Kasumi-1 (cell line): ENCODE data around the gene ADAMTS6.
"Not testable (repeated sequence)": the region's sequence is repeated elsewhere in the genome, so short reads cannot be mapped to it uniquely, and the experiment has no call there.

ENCODE experiments used
- DNase-seq, 2 experiments: peaks; one replicate each; lab custom pipeline; 2025; lab: John Stamatoyannopoulos, UW

Gene ADAMTS6, protein sequence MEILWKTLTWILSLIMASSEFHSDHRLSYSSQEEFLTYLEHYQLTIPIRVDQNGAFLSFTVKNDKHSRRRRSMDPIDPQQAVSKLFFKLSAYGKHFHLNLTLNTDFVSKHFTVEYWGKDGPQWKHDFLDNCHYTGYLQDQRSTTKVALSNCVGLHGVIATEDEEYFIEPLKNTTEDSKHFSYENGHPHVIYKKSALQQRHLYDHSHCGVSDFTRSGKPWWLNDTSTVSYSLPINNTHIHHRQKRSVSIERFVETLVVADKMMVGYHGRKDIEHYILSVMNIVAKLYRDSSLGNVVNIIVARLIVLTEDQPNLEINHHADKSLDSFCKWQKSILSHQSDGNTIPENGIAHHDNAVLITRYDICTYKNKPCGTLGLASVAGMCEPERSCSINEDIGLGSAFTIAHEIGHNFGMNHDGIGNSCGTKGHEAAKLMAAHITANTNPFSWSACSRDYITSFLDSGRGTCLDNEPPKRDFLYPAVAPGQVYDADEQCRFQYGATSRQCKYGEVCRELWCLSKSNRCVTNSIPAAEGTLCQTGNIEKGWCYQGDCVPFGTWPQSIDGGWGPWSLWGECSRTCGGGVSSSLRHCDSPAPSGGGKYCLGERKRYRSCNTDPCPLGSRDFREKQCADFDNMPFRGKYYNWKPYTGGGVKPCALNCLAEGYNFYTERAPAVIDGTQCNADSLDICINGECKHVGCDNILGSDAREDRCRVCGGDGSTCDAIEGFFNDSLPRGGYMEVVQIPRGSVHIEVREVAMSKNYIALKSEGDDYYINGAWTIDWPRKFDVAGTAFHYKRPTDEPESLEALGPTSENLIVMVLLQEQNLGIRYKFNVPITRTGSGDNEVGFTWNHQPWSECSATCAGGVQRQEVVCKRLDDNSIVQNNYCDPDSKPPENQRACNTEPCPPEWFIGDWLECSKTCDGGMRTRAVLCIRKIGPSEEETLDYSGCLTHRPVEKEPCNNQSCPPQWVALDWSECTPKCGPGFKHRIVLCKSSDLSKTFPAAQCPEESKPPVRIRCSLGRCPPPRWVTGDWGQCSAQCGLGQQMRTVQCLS (N-terminal part only)

DNA sequence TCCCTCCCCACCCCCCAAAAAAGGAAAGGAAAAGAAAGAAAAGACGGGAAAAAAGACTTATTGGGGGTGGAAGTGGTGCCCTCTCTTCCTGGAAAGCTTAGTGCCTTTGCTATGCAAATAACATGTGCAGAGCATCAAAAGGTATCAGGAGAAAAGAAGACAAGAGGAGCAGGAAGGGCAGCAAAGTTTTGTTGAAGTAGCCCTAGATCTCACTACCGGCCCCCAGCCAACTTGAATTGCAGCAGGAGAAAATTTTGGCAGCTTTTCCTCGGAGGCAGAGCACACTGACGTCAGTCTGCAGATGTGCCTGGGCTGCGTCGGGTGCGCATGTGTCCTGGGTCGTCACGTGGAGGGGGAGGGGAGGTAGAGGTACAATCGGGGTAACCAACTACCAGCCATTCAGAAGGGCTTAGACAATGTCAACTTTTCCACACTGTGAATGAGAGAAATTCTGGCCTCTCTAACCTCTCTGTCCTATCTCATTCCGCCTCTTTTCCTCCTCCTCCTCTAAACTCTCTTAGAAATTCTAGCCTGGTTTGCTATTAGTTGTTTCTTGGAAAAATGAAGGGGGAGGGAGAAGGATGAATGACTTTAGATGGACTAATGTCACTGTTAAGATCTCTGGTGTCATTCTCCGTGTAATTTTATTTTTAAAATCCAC is at the start of gene ADAMTS6:
Gene ADAMTS6 (minus strand): TSS at position 286 of the 661 bp plus-strand sequence. CDS start 8,247 bp downstream, outside the sequence.
- peak; percentile 87 to 91 for DNase-seq

DNA sequence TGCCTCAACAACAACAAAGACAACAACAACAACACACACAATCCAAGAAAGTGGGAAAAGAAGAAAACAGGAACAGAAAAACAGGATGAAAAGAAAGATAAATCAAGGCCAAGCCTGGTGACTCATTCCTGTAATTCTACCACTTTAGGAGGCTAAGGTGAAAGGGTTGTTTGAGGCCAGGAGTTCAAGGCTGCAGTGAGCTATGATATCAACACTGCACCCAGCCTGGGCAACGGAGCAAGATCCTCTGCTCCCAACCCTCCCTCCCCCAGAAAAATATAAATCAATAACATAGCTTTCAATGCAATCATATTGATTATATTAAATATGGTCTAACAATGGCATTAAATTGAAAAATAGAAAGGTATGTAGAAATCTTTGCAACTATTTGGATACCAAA is 49.2 kb upstream of the ADAMTS6 start:
- no peak for DNase-seq

DNA sequence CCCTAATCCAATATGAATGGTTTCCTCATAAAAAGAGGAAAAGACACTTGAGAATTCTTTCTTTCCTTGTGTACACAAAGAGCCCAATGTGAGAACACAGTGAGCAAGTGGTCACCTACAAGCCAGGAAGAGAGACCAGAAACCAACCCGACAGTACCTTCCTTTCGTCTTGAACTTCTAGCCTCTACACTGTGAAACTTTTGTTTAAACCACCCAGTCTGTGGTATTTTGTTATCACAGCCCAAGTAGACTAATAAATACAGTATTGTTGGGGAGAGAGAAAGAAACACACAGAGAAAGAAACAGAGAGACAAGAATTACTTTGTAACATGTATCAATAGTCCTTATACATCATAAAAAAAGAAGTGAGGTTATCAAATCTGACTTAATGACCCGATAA is 44.0 kb upstream of the ADAMTS6 start:
- no peak for DNase-seq

DNA sequence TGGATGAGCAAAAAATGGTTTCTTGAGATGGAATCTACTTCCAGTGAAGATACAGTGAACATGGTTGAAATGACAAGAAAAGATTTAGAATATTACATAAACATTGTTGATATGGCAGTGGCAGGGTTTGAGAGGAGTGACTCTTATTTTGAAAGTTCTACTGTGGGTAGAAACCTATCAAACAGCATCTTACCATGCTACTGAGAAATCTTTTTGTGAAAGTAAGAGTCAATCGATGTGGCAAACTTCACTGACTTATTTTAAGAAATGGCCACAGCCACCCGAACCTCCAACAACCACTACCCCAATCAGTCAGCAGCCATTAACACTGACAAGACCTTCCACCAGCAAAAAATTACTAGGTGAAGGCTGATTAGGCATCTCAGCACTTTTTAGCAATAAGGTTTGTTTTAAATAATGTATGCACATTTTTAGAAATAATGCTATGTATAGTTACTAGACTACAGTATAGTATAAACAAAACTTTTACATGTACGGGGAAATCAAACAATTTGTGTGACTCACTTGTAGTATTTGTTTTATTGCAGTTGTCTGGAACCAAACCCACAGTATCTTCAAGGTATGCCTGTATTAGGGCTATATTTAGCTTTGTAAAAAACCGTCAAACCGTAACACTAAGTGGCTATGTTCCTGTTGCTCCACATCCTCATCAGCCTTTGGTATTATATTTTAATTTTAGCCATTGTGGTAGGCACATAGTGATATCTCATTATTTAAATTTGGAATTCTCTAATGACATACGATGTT is 30.6 kb upstream of the ADAMTS6 start:
- DNase-seq: no peak

DNA sequence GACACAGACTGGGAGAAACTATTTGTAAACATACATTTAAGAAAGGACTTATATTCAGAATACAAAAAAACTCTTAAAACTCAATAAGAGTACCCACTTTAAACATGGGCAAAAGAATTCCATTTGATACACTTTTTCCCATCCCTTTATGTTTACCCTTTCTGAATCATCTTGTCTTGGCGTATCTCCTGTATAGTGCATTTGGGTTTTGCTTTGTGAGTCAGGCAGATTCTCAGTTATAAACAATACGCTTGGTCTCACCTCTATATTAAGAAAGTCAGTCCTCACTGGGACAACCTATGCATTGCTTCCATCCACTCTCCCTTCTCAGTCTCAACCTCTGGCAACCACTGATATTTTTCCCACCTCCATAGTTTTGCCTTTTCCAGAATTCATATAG is 27.3 kb upstream of the ADAMTS6 start:
- no peak for DNase-seq

DNA sequence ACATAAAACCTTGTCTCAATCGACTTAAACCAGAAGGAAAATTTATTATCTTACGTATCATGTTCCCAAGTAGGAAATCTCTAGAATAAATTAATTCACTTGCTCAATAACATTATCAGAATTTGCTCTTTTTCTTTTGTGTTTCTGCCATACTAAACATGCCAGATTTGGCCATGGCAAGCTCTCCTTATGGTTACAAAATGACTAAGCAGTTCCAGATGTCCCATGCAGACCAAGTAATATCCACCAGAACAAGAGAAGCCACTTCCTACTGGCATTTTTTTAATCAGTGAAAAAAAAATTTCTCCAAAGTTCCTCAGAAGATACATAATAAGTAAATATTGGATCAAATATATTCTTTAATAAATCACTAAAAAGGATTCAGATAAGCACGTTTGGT is 25.2 kb upstream of the ADAMTS6 start:
- DNase-seq: no peak

DNA sequence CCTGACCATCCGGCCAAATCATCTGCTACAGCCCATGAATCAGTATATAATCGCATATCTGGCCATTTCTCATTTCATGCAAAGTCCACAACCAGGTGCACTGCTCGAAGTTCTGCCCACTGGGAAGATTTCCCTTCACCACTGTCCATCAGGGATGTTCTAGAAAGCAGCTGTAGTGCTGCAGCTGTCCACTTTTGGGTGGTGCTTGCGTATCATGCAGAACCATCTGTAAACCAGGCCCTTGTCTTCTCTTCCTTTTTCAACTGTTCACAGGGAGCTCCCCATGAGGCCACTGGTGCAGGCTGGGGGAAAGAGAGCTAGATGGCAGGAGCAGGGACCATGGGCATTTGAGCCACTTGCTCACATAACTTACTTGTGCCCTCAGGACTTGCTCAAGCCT is 7.4 kb upstream of the ADAMTS6 start:
- DNase-seq: no peak

DNA sequence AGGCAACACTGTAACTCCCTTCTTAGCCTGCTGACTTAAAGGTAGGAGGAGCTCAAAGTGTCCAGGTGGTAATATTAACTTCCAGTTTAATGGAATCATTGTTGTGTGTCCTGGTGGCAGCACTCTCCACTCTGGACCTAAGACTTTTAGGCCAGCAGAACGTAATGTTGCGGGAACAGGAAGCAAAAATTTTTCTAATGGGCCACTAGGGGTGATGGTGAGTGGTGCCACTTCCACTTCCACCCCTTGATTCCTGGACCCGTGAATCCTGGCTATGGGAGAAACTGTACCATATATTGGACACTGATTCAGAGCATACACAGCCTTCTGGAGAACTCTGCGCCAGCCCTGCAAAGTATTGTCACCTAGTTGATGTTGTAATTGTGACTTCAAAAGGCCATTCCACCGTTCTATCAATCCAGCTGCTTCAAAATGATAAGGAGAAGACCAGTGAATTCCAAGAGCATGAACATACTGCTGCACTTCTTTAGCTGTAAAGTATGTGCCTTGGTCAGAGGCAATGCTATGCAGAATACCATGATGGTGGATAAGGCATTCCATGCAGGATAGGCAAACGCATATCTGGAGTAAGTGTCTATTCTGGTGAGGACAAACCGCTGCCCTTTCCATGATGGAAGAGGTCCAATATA is 6.4 kb upstream of the ADAMTS6 start:
- not testable (repeated sequence) for DNase-seq

DNA sequence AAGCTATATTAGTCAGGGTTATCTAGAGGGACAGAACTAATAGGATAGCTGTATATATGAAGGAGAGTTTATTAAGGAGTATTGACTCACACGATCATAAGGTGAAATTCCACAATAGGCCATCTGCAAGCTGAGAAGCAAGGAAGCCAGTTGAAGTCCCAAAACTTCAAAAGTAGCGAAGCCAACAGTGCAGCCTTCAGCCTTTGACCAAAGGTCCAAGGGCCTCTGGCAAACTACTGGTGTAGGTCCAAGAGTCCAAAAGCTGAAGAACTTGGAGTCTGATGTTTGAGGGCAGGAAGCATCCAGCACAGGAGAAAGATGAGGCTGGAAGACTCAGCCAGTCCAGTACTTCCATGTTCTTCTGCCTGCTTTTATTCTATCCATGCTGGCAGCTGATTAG is 5.1 kb upstream of the ADAMTS6 start:
- not testable (repeated sequence) for DNase-seq

DNA sequence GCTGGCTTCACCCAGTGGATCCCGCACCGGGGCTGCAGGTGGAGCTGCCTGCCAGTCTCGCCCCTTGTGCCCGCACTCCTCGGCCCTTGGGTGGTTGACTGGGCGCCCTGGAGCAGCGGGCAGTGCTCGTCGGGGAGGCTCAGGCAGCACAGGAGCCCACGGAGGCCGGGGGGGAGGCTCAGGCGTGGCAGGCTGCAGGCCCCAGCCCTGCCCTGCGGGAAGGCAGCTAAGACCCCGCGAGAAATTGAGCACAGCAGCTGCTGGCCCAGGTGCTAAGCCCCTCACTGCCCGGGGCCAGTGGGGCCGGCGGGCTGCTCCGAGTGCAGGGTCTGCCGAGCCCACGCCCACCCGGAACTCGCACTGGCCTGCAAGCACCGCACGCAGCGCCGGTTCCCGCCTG is 3.7 kb upstream of the ADAMTS6 start:
- no peak for DNase-seq

DNA sequence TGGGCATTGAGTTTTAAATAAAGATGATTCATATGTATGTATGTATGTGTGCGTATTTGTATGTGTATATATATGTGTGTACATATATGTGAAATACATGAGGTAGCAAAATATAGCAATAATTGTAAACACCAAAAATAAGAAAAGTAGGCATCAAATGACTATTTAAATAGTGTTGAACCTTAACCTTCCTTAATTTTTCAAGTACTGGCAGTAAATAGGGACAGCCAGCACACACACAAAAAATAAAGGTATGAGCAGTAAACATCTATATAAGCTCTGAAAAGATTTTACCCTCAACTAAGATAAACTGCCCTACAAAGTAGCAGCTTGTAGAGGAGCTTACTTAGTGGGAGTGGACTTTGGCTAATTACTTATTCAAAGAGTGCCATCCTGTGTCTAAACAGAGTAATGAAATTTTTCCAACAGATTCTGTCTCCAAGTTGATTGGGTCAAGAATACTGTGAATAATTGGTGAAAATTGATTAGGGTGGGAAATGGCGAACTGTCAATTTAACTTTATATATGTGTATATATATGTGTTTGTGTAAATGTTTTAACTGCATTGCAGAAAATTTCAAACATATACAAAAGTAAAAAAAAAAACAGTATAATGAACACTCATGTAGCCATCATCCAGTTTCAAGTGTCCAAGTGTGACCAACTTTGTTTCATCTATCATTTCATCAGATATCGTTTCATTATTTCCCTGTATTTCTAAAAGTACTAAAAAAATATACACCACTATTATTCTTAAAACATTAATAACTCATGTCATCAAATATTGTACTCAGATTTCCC is 2.0 kb upstream of the ADAMTS6 start:
- peak; percentile 88 to 94 for DNase-seq

DNA sequence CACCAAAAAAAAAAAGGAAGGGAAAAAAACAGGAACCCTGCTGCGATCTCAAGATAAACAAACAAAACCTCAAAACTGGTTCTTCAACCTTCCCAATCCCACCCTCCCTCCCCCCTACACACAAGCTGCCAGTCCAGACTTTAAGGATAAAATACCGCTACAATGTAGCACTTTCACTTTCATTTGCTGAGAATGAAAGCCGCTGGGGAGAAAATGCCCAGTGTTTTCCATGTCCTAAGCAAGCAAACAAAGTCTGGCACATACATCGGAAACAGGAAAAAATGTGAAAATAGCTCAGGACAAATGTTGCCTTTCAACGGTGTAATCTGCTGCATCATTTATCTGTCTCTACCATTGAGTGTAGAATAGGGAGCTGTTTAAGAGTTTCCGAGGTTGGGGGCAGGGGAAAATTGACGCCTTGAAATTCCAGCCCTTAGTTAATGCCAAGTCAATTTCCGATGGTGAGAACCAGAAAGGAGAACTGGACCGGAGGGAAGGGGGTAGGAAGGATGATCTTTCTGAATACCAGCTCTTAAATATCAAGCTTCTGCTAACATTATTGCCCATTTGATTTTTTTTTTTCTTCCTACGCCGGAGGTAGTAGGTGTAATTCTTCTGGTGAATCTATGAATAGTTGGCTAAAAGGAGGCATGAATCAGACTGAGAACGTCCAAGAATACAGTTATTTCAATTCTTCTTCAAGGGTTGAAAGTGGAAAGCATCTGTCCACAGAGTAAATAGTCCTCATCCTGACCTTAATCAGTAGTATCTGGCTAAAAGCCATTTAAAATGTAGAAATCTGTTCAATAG is 1.2 kb upstream of the ADAMTS6 start:
- peak; percentile 23 to 45 for DNase-seq

DNA sequence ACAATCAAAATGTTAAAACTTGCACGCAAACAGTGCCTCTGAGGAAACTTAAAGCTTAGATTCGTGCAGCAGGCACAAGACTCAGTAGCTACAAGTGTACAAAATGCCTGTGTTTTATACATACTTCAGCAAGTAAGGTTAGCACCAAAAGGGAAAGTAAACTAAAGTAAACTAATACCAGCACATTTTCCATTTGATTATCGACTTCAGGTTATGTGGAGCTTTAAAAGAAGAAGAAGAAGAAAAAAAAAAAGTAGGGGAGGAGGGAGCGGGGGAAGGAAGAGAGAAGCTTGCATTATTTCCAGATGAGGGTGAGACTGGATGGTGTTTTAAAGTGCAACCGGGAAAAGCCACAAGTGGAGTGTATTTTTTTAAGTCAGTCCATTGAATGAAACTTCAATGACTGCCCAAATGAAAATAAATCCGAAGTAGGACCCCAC is 596 bp upstream of the ADAMTS6 start:
- DNase-seq: peak in 1 of 2 experiments; percentile 41

DNA sequence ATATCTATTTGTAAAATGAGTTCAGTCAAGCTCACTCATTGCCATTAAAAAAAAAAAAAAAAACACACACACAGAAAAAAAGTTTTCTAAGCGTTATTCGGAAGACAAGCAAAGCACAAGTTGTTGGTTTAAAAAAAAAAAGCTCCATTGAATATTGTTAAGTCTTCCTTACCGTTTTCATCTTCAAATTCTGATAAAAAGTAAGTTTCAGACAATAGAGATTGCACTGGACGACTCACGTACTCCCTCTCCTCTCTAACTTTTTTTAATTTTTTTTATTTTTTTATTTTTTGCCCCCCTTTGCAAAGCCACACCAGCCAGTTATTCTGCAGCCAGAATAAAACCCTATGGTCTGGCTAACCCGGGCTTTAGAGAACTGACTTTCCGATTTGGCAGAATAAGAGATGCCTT is 544 bp downstream of the ADAMTS6 start:
- peak in 1 of 2 experiments; percentile 28 for DNase-seq

DNA sequence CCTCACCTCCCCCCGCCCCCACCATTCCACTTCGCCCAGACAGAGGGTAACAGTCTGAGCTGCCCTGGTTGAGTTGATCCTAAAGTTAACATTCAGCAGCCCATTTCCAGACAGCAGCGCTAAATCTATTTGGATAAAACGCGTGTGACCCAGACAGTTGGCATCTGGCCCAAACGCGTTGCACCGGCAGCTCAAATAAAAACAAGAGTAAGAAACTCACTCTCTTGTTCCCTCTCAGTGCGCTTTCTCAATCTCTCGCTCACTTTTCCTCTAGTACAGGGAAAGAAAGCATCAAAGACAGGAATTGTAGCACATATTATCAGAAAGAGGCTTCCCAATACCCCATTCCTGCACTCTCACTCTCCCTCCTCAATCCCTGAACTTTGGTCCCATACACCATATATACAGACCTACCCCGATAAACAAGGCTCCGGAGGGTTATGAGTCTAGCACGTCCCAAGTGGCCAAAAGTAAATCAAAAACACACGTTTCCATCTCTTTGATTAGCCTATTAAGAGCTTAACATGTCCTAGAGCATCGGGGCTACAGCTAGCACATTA is 1.3 kb downstream of the ADAMTS6 start:
- peak; percentile 48 to 56 for DNase-seq

DNA sequence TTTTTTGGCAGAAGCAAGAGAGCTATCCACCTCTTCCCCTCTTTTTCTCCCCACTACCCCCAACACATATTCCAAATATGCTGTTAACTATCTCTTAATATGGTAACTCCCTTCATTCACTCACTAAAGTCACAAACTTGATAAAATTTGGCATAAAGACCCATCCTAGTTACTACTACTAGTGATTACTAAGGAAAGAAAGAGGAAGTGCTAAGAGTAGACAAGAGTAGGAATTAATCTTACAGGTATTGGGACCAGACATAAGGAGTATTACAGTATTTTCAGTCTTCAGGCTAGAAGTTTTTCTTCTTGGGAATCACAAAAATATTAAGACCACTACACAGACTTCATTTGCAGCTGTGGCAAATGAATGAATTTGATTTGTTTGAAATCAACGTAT is 2.2 kb downstream of the ADAMTS6 start:
- peak in 1 of 2 experiments; percentile 9 for DNase-seq

DNA sequence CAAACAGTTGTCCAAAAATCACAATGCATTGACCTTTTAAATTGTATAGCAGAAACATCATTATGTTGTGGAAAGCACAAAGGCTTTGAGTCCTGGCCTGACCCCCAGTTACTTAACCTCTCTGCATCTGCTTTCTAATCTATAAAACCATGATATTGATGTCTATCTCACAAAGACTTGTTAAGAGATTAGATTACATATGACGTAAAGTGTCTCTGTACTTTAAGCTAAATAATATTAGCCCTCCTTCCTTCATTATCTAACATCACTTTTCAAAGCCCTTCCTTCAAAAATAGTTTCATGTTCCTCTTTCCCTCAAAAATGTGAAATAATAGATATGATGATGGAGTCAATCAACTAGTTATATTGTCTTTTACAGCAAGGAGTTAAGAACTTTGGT is 3.4 kb downstream of the ADAMTS6 start:
- DNase-seq: no peak

DNA sequence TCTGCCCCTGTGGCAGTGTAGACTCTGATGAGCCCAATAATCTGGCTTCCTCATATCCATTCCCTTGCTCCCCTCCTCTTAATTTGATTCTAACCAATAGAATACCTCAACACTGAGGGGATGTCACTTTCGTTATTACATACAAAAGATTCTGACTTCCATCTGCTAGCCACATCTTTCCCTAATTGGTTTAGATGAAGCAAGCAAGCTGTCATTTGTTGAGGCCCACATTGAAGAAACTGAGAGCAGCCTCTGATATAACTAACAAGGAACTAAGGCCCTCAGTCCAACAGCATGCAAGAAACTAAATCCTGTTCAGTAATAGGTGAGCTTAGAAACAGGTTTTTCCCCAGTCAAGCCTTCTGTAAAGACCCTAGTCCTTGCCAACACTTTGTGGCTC is 5.8 kb downstream of the ADAMTS6 start:
- no peak for DNase-seq

DNA sequence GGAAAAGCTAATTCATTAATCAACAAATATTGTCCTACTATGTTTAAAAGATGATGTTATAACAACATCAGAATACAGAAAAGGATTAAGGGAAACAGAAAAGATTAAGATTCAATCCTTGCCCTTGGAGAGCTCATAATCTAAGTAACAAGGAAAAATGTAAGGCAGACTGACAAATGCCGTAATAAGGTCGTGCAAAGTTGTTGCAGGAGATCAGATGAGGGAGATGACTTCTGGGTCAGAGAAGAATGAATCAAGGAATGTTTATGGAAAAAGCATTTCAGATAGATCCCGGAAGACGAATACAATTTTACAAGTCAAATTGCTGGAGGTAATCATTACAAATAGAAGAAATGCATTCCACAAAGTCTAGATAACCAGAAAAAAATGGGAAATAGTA is 6.4 kb downstream of the ADAMTS6 start:
- DNase-seq: no peak
